ENCODE data around the gene E2F7.
A peak's percentile ranks its signal among the peaks of the same experiment; 100 is the strongest.

E2F7 gene

DNA sequence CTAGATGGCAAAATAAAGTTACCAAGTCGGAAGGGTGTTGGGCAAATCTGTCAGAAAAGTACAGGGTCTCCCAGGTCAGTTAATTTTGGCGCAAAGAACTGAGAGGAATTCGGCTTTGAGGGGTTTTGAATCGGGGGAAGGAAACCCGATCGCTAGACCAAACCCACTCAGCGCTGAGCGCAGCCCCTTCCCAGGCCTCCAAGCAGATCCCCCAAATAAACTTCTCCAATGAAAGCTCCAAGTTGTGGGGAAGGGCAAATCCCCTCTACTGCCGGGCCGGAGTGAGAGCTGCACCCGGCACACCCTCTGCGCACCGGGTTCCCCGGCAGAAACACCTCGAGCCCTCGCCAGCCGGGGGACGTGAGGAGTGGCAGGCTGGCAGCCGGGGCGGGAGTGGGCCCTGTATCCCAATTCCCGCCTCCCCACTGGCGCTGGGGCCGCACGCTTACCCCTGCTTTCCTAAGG lies 441 bp downstream of the E2F7 start:
- TF ChIP-seq, protein P1, sequence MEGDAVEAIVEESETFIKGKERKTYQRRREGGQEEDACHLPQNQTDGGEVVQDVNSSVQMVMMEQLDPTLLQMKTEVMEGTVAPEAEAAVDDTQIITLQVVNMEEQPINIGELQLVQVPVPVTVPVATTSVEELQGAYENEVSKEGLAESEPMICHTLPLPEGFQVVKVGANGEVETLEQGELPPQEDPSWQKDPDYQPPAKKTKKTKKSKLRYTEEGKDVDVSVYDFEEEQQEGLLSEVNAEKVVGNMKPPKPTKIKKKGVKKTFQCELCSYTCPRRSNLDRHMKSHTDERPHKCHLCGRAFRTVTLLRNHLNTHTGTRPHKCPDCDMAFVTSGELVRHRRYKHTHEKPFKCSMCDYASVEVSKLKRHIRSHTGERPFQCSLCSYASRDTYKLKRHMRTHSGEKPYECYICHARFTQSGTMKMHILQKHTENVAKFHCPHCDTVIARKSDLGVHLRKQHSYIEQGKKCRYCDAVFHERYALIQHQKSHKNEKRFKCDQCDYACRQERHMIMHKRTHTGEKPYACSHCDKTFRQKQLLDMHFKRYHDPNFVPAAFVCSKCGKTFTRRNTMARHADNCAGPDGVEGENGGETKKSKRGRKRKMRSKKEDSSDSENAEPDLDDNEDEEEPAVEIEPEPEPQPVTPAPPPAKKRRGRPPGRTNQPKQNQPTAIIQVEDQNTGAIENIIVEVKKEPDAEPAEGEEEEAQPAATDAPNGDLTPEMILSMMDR (IDR thresholded peaks at IDR 0.05; ENCODE audit: control insufficient read depth, extremely low read depth, insufficient read depth), result no peak
- peak overlapping the region; percentile 78 for H3K4me3 ChIP-seq (ENCODE audit: low read depth, low read length)
- DNase-seq (ENCODE audit: low read depth), result no peak

DNA sequence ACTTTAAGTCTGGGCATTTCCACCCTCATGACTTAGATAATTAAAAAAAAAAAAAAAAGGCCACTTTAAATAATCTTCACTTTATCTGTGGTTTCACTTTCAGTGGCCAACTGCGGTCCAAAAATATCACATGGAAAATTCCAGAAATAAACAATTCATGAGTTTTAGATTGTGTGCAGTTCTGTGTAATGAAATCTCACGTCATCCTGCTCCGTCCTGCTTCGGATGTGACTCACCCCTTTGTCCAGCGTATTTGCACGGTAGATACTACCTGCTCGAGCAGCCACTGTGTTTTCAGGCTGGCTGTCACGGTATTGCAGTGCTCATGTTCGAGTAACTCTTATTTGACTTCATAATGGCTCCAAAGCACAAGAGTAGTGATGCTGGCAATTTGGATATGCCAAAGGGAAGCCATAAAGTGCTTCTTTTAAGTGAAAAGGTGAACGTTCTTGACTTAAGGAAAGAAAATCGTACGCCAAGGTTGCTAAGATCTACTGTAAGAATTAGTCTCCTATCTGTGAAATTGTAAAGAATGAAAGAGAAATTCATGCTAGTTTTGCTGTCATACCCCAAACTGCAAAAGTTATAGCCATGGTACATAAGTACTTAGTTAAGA lies 2.4 kb downstream of the E2F7 start:
- H3K4me3 ChIP-seq (ENCODE audit: low read depth, low read length), result no peak overlapping the region
- TF ChIP-seq, protein P1 (IDR thresholded peaks at IDR 0.05; ENCODE audit: control insufficient read depth, extremely low read depth, insufficient read depth), result no peak
- no peak for DNase-seq (ENCODE audit: low read depth)

DNA sequence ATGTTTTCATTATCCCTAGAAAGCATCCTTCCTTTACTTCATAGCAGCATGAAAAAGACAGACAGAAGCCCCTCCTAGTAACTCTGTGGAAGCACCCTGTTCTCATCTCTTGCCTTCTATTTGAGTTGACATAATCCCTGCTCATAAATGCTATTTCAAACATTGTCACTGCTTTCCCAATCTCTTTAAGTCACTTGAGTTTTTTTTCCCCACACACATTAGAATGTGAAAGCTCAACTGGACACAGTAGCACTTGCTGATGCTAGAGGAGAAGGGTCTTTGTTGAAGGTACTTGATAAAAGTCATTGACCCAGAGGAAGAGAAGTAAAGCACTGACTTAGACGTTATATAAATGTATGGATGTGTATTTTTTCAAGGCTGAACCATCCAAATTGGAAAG lies 3.0 kb downstream of the E2F7 start:
- H3K4me3 ChIP-seq (ENCODE audit: low read depth, low read length), result no peak overlapping the region
- no peak for DNase-seq (ENCODE audit: low read depth)
- TF ChIP-seq, protein P1 (IDR thresholded peaks at IDR 0.05; ENCODE audit: control insufficient read depth, extremely low read depth, insufficient read depth), result no peak

DNA sequence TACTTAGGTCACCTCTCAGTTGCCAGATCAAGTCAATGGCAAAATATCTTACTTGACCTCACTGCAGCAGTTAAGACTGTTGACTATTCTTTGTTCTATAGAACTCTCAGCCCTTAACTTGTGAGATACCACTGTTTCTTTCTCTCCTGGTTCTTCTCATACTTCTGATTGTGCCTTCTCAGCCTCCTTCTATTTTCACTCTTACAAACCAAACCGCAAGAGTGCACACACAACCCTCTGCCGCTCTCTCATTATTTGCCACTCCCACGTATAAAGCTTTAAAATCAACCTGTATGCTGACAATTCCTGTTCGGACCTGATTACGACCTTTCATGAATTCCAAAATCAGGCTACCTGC lies 4.5 kb downstream of the E2F7 start:
- no peak for DNase-seq (ENCODE audit: low read depth)
- TF ChIP-seq, protein P1 (IDR thresholded peaks at IDR 0.05; ENCODE audit: control insufficient read depth, extremely low read depth, insufficient read depth), result no peak
- no peak overlapping the region for H3K4me3 ChIP-seq (ENCODE audit: low read depth, low read length)

DNA sequence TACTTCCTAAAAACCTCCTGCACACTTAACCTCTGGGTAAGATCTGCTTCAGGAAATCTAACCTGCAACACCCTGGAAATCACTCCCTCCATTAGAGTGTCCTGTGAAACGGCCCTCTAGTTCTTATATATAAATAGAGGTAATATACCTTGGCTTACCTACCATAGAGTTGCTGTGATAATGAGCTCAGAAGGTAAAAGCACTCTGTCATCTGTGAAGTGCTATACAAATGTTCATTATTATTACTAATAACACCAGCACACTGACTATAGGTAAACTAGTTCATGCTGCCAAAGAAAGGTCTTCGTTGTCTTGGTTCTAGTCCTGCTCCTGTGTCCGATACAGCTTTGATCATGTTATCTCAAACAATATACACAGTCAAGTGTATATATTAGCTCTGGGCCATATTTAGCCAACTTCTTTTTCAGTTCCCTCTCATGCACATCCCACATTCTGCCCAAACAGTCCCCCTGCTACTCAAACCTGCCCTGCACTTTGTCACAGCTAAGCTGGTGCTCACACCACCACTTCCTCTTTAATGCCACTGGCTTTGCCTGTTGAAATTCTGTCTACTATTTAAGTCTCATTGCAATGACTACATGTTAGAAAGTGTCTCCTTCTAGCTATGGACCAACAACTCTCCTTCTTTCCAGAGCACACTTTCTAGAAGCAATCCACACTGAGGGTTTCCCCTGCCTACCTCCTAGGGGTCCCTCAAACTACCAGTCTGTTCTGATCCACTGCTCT lies 5.1 kb downstream of the E2F7 start:
- TF ChIP-seq, protein P1 (IDR thresholded peaks at IDR 0.05; ENCODE audit: control insufficient read depth, extremely low read depth, insufficient read depth), result no peak
- H3K4me3 ChIP-seq (ENCODE audit: low read depth, low read length), result no peak overlapping the region
- DNase-seq (ENCODE audit: low read depth), result no peak

DNA sequence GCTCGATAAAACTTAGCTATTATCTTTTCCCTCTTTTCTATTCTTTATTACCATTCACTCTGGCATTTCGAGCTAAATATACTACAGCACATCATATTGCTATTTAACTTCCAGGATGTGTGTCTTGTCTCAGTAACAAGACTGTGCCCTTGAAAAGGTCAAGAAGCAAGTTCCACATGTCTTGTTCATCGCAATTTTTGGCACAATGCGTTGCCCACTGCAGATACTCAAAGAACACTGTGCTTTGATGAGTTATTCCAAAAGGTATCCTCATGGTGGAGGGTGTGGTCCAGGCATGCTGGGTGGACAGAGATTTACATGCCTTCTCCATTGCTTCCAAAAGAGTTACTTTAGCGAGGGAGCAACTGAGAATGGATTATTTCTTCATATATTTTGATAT lies 6.6 kb downstream of the E2F7 start:
- no peak overlapping the region for H3K4me3 ChIP-seq (ENCODE audit: low read depth, low read length)
- TF ChIP-seq, protein P1 (IDR thresholded peaks at IDR 0.05; ENCODE audit: control insufficient read depth, extremely low read depth, insufficient read depth), result no peak
- no peak for DNase-seq (ENCODE audit: low read depth)

Measured in LNCaP clone FGC (cell line).